PC-3 (cell line): ENCODE data around the gene NUDT19.
"Not testable (repeated sequence)": the region's sequence is repeated elsewhere in the genome, so short reads cannot be mapped to it uniquely, and the experiment has no call there.

ENCODE experiments used
- CTCF ChIP-seq: fragments of 300-600 bp; sonication (generic); conservative IDR thresholded peaks from 2 replicates; pipeline ENCODE4 v1.5.1; 2017; ENCODE audit warnings: antibody characterized with exemption, low read depth, mild to moderate bottlenecking, low read length
- EZH2phosphoT487 ChIP-seq: fragments of 300-600 bp; sonication (generic); IDR thresholded peaks from 2 replicates; pipeline ENCODE4 v1.6.1; 2018; ENCODE audit warnings: mild to moderate bottlenecking, antibody characterized with exemption, low read length, borderline replicate concordance

GRCh38 chr19:32704006-32704405, 12.4 kb downstream of the NUDT19 start:
- not testable (repeated sequence) for TF ChIP-seq CTCF, EZH2phosphoT487
